ENCODE results near the gene HIPK4. TPM values are rescaled to one million over a fixed set of nuclear protein-coding genes. Genes with fewer than 3 reads are reported as not detected.

HIPK4 gene
- total and polyA plus RNA-seq, 5 experiments from 2014 or later: 0.18 to 0.19 TPM; not detected in 3

DNA sequence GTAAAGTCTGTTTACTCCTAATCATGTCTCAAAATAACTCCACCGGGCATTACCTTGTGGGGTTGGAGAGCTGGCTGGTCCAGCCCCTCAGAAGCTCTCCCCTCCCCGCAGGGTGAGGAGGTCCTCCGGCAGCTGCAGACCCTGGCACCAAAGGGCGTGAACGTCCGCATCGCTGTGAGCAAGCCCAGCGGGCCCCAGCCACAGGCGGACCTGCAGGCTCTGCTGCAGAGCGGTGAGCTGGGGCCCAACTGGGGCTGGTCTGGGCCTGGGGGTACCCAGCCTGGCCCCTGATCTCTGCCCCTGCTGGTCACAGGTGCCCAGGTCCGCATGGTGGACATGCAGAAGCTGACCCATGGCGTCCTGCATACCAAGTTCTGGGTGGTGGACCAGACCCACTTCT lies 20.2 kb downstream of the HIPK4 start:
- Mint-ChIP-seq H3K4me3 (no peak overlapping the region), H3K27ac (peak overlapping the region in 1 of 10 donors; percentile 78), H3K36me3 (peaks cover 0 to 47% (median 6%) of the 10 kb centered on the region in 3 donors), H3K27me3 (no peaks in the 10 kb centered on the region), H3K4me1 (peaks cover 7 to 16% (median 9%) of the 10 kb centered on the region in 4 donors), H3K9me3 (no peaks in the 10 kb centered on the region)
- no peak for DNase-seq
- POLR2A ChIA-PET: interaction anchor here (1.0 kb wide), 1 partner anchor 22 kb away, joined by 3 read pairs; no protein-coding TSS in a partner anchor
- no peak for ATAC-seq

DNA sequence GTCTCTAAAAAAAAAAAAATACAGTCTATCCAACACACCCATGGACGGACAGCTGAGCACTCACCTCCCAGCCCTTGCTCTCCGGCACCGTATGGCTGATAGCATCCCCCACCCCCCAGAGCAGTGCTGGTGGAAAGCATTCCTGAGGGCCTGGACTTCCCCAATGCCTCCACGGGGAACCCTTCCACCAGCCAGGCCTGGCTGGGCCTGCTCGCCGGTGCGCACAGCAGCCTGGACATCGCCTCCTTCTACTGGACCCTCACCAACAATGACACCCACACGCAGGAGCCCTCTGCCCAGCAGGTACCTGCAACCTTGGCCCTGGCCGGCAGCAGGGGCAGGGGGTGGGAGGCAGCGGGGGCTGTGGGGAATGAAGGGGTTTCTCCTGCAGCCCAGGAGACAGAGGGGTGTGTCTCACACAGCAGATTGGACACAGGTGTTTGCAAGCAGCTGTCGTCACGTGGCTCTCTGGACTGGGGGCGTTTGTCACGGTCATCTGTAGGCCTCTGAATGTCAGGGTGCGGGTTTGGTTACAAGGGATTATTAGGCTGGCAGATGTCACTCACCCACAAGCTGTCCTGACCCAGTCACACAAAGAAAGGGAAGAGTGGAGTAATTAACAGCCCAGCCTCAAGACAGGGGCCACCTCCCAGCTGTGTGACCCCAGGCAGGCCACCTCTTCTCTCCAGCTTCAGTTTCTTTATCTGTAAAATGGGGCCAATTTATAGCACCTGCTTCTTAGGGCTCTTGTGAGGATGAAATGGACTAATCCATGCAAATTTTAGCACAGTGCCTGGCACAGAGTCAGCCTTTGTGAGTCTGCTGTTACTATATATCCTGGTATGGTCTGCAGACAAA lies 22.2 kb downstream of the HIPK4 start:
- Mint-ChIP-seq H3K36me3 (peaks cover 0 to 35% (median 6%) of the 10 kb centered on the region in 3 donors), H3K27ac (no peak overlapping the region), H3K4me1 (peaks cover 6 to 18% (median 17%) of the 10 kb centered on the region in 4 donors), H3K27me3 (no peaks in the 10 kb centered on the region), H3K4me3 (no peak overlapping the region), H3K9me3 (no peaks in the 10 kb centered on the region)
- DNase-seq (no peak), ATAC-seq (no peak)
- POLR2A ChIA-PET: no interaction called here

DNA sequence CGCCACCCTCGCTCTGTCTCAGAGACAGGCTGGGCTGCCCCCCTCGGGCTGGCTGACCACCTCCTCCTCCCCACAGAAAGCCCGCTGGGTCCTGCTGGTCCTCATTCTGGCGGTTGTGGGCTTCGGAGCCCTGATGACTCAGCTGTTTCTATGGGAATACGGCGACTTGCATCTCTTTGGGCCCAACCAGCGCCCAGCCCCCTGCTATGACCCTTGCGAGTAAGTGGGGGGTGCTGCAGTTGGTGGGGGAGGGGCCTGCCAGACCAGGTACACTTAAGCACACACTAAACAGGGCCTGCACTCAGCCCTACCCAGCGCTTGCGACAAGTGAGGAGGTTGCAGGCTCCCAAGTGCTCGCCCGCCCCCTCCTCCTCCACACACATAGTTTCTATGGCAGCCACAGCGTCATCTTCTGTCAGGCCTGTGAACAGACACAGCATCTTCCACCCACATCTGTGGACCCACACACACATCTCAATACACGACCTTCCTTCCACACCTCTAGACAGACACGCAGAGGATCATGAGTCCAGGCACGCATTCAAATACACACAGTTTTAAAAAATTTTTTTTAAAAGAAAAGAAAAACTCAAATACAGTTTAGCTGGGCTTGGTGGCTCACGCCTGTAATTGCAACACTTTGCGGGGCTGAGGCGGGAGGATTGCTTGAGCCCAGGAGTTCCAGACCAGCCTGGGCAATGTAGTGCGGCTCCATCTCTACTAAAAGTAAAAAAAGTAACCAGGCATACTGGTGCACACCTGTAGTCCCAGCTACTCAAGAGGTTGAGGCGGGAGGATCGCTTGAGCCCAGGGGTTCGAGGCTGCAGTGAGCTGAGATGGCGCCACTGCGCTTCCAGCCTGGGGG lies 23.1 kb downstream of the HIPK4 start:
- Mint-ChIP-seq H3K4me1 (peaks cover 8 to 26% (median 18%) of the 10 kb centered on the region in 4 donors), H3K36me3 (peaks cover 0 to 32% (median 6%) of the 10 kb centered on the region in 3 donors), H3K27me3 (no peaks in the 10 kb centered on the region), H3K9me3 (no peaks in the 10 kb centered on the region), H3K4me3 (peak overlapping the region in 1 of 10 donors; percentile 7), H3K27ac (peak overlapping the region in 1 of 10 donors; percentile 50)
- POLR2A ChIA-PET: interaction anchor here (0.6 kb wide), 1 partner anchor 700 kb away, joined by 3 read pairs; no protein-coding TSS in a partner anchor
- DNase-seq (no peak), ATAC-seq (no peak)

DNA sequence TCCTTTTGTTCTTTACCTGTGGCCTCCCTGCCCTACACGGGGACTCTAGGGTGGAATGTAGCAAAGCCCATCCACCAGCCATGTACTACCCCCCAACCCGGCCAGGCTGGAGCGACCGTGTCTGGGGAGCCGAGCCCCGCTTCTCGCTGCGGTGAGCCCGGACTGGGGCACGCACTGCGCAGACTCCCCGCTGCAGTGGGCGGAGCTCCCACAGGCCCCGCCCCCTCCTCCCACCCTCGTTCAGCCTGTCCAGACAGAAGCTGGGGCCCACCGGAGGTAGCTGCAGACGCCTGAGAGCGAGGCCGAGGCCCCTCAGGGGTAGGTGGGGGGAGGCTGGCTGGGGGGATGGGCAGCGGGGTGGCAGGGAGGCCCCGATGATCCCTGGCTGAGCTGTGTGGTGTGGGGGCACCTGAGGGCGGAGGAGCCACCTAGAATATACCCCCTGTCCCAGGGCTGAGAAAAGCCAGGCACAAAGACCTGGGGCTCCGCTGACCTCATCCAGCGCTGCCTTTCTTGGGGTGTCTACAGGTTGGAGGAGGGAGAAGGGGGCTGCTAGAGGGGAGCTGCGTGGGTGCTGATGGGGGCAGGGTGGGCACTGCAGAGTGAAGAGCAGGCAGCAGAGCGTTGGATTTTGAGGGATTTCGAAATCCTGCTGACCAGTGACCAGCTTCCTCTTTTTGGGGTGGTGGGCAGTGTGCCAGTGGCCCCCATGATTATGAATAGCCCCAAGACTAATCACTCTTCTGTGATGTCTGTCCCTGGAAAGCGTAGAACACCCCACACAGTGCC lies 24.2 kb downstream of the HIPK4 start:
- peak overlapping the region in 2 of 10 donors; percentile 47 to 76 for H3K27ac Mint-ChIP-seq
- H3K4me3 Mint-ChIP-seq: peak overlapping the region in 8 of 10 donors; percentile 19 to 65 (median 37)
- H3K9me3 Mint-ChIP-seq: no peaks in the 10 kb centered on the region
- DNase-seq: peak in 5 of 10 donors; percentile 9 to 42 (median 13)
- peaks cover 9 to 29% (median 19%) of the 10 kb centered on the region in 4 donors for H3K4me1 Mint-ChIP-seq
- H3K36me3 Mint-ChIP-seq: peaks cover 0 to 34% (median 6%) of the 10 kb centered on the region in 3 donors
- peak in 1 of 2 donors; percentile 69 for ATAC-seq
- H3K27me3 Mint-ChIP-seq: no peaks in the 10 kb centered on the region
- POLR2A ChIA-PET: interaction anchor here (0.6 kb wide), 2 partner anchors 702 to 1460 kb away, joined by 3 read pairs; no protein-coding TSS in a partner anchor

DNA sequence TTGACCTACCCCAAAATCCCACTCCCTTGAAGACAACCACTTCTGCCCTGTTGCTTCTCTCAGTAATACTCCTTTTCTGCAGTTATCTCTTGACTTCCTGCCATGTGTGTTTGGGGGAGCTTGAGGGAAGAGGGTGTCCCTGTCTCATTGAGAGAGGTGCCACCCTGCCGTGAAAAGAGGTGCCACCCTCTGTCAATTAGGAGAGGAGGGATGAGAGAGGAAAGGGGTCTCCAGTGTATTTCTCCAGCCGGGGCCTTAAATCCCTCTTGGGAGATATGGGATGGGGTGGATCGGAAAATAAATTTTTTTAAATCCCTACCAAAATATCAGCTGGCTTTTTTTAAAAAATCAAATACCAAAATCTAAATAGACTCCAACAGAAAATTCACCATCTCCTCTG lies 25.0 kb downstream of the HIPK4 start:
- Mint-ChIP-seq H3K36me3 (peaks cover 0 to 32% (median 7%) of the 10 kb centered on the region in 3 donors), H3K27me3 (no peaks in the 10 kb centered on the region), H3K9me3 (no peaks in the 10 kb centered on the region), H3K4me3 (peak overlapping the region in 9 of 10 donors; percentile 33 to 65 (median 52)), H3K4me1 (peaks cover 11 to 36% (median 21%) of the 10 kb centered on the region in 4 donors), H3K27ac (peak overlapping the region in 6 of 10 donors; percentile 9 to 81 (median 64))
- DNase-seq: no peak
- ATAC-seq: no peak
- POLR2A ChIA-PET: no interaction called here

DNA sequence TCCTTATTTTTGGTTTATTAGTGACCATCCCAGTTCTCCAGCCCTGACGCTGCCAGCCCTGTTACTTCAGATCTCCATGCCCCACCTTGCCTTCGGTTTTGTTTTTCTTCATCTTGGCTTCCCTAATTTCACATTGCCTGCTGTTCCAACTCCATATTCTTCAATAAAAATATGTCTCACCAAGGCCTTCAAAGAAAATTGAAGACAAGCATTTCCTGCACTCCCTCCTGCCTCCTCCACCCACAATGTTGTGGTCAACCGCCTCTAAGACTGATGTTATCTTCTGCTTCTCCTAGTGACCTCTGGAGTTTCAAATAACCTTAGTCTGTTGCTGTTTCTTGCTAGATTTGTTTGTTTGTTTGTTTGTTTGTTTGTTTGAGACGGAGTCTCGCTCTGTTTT lies 26.9 kb downstream of the HIPK4 start:
- no peaks in the 10 kb centered on the region for H3K9me3 Mint-ChIP-seq
- peak overlapping the region in 2 of 10 donors; percentile 16 to 24 for H3K4me3 Mint-ChIP-seq
- peaks cover 14 to 47% (median 23%) of the 10 kb centered on the region in 4 donors for H3K4me1 Mint-ChIP-seq
- ATAC-seq (no peak), DNase-seq (no peak)
- H3K27ac Mint-ChIP-seq: peak overlapping the region in 5 of 10 donors; percentile 30 to 86 (median 44)
- peaks cover 0 to 32% (median 8%) of the 10 kb centered on the region in 3 donors for H3K36me3 Mint-ChIP-seq
- POLR2A ChIA-PET: no interaction called here
- H3K27me3 Mint-ChIP-seq: no peaks in the 10 kb centered on the region

DNA sequence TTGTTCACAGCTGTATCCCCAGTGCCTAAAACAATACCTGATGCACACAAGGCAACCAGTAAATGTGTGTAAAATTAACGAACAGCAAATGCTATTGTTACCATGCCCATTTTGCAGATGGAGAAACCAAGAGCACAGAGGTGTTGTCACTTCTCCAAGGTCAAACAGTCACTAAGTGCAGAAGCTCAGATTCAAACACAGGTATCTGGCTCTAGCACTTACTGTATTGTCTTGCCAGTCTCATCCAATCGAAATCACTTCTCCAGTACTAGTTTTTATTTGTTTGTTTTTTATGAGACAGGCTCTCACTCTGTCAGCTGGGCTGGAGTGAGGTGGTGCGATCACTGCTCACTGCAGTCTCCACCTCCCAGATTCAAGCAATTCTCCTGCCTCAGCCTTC lies 27.8 kb downstream of the HIPK4 start:
- H3K4me1 Mint-ChIP-seq: peaks cover 14 to 55% (median 31%) of the 10 kb centered on the region in 4 donors
- ATAC-seq: no peak
- H3K36me3 Mint-ChIP-seq: peaks cover 0 to 28% (median 7%) of the 10 kb centered on the region in 3 donors
- peak overlapping the region in 1 of 10 donors; percentile 80 for H3K27ac Mint-ChIP-seq
- no peak for DNase-seq
- no peaks in the 10 kb centered on the region for H3K27me3 Mint-ChIP-seq
- no peaks in the 10 kb centered on the region for H3K9me3 Mint-ChIP-seq
- H3K4me3 Mint-ChIP-seq: no peak overlapping the region
- POLR2A ChIA-PET: no interaction called here

DNA sequence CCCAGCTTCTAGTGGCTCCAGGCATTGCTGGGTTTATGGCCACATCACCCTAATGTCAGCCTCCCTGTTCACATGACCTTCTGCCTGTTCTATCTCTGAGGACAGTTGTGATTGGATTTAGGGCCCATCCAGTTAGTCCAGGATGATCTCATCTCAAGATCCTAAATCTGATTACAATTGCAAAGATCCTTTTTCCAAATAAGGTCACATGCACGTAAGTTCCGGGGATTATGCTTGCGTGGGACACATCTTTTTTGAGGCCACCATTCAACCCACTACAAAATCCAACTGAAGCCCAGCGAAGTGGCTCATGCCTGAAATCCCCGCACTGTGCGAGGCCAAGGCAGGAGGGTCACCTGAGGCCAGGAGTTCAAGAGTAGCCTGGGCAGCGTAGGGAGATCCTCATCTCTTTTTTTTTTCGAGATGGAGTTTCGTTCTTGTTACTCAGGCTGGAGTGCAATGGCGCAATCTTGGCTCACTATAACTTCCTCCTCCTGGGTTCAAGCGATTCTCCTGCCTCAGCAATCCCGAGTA lies 29.2 kb downstream of the HIPK4 start:
- POLR2A ChIA-PET: no interaction called here
- ATAC-seq (no peak), DNase-seq (no peak)
- Mint-ChIP-seq H3K36me3 (peaks cover 0 to 26% (median 4%) of the 10 kb centered on the region in 3 donors), H3K4me3 (no peak overlapping the region), H3K27me3 (no peaks in the 10 kb centered on the region), H3K27ac (peak overlapping the region in 1 of 10 donors; percentile 16), H3K4me1 (peaks cover 22 to 60% (median 42%) of the 10 kb centered on the region in 4 donors), H3K9me3 (no peaks in the 10 kb centered on the region)

DNA sequence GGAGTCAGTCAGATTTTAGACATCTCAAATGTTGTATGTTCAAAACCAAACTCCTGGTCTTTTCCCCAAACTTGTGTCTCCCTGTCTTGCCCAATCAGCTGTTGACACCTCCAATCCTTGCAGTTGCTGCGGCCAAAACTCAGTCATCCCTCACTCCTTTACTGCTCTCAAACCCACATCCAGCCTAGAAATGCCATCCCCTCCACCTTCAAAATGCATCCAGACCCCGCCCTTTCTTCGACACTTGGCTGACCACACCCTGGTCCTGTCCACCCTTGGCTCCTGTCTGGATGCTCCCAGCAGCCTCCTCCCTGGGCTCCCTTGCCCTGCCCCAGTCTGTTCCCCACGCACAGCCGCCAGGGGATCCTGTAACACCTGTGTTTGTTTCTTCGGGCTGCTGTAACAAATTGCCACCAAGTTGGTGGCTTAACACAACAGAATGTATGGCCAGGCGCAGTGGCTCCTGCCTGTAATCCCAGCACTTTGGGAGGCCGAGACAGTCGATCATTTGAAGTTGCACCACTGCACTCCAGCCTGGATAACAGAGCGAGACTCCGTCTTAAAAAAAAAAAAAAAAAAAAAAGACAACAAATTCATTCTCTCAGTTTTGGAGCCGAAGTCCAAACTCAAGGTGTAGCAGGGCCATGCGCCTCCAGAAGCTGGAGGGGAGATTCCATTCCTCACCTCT lies 29.8 kb downstream of the HIPK4 start:
- no peak for ATAC-seq
- no peaks in the 10 kb centered on the region for H3K27me3 Mint-ChIP-seq
- H3K36me3 Mint-ChIP-seq: peaks cover 0 to 25% (median 4%) of the 10 kb centered on the region in 3 donors
- peak overlapping the region in 3 of 10 donors; percentile 15 to 78 (median 16) for H3K27ac Mint-ChIP-seq
- peaks cover 22 to 58% (median 41%) of the 10 kb centered on the region in 4 donors for H3K4me1 Mint-ChIP-seq
- POLR2A ChIA-PET: no interaction called here
- no peaks in the 10 kb centered on the region for H3K9me3 Mint-ChIP-seq
- no peak overlapping the region for H3K4me3 Mint-ChIP-seq
- DNase-seq: no peak

DNA sequence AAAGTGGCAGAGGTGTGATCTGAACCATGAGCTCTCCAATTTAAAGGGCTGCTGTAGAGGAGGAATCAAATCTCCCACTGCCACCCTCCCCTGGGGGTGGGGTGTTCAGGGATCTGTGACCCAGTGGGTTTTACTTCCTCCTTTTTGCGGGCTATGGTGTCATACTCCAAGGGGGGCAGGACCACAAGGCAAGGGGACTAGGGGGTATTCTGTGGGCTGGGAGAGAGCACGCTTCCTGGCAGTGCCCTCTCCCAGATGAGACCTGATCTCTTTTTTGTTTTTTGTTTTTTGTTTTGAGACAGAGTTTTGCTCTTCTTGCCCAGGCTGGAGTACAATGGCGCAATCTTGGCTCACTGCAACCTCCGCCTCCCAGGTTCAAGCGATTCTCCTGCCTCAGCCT lies 31.2 kb downstream of the HIPK4 start:
- no peak for ATAC-seq
- H3K27ac Mint-ChIP-seq: no peak overlapping the region
- H3K4me1 Mint-ChIP-seq: peaks cover 22 to 52% (median 36%) of the 10 kb centered on the region in 4 donors
- H3K4me3 Mint-ChIP-seq: peak overlapping the region in 1 of 10 donors; percentile 28
- no peaks in the 10 kb centered on the region for H3K9me3 Mint-ChIP-seq
- peak in 1 of 10 donors; percentile 14 for DNase-seq
- no peaks in the 10 kb centered on the region for H3K27me3 Mint-ChIP-seq
- POLR2A ChIA-PET: no interaction called here
- peaks cover 0 to 27% (median 4%) of the 10 kb centered on the region in 3 donors for H3K36me3 Mint-ChIP-seq

DNA sequence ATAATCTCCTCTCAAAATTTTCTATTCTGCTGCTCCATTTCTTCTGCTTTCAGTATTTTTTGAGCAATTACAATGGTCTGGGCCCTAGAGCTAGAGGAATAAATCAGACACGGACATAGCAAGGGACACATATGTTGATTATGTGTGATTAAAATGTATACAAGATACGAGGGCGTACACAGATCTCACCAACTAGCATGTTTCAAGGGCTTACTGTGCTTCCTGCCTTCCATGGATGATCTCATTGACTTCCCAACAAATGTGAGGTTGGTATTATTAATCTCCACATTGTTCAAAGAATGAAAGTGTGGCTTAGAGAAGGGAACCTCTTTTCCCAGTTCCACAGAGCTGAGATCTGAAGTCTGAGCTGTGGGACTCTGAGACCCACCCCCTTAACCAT lies 32.3 kb downstream of the HIPK4 start:
- DNase-seq (no peak), ATAC-seq (no peak)
- Mint-ChIP-seq H3K36me3 (peaks cover 0 to 23% (median 4%) of the 10 kb centered on the region in 3 donors), H3K9me3 (no peaks in the 10 kb centered on the region), H3K27ac (peak overlapping the region in 1 of 10 donors; percentile 29), H3K4me1 (peaks cover 19 to 42% (median 29%) of the 10 kb centered on the region in 4 donors), H3K27me3 (no peaks in the 10 kb centered on the region), H3K4me3 (no peak overlapping the region)
- POLR2A ChIA-PET: no interaction called here

Measured in naive thymus-derived CD8-positive, alpha-beta T cell (primary cell).